NCI-H82 (cell line): Measurements from ENCODE around the gene SCUBE1.

ENCODE experiments used
- DNase-seq: peaks from one replicate; lab custom pipeline; 2025; lab: John Stamatoyannopoulos, UW

The SCUBE1 gene

DNA sequence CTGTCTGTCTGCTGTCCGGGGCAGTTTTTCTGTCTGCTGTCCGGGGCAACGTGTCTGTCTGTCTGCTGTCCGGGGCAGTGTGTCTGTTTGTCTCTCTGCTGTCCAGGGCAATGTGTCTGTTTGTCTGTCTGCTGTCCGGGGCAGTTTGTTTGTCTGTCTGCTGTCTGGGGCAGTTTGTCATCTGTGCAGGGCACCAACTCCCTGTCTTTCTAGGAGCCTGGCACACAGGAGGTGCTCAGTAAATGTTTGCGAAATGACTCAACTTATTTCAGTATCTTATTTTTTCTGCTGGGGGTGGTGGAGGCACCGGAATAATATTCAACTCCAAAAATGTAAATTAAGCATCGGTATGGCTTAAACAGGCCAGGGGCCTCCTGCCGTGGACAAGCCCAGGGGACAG, 144.2 kb downstream of the SCUBE1 start:
- DNase-seq, result no peak

- no peak for DNase-seq
These were observed 145.0 kb downstream of the SCUBE1 start for GRCh38 chr22:43198126-43198525.

- no peak for DNase-seq
These were observed 145.8 kb downstream of the SCUBE1 start for GRCh38 chr22:43197271-43197941.

DNA sequence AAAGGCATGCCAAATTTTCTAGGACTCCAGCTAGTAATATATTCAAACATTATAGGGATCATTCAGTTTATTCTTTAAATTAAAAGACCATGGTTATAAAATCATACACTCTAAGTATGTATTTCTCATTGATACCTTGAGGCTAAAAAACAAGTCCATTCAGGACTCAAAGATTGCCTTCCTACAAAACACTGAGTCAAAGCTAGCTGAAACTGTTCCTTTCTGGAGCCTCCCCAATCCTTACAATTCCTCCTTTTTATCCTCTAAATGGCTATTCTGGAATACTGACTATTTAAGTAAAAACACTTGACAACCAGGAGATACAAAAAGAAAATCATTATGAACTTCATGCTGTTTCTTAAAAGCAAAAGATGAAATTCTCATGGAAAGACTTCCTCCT, 151.3 kb downstream of the SCUBE1 start:
- no peak for DNase-seq

DNA sequence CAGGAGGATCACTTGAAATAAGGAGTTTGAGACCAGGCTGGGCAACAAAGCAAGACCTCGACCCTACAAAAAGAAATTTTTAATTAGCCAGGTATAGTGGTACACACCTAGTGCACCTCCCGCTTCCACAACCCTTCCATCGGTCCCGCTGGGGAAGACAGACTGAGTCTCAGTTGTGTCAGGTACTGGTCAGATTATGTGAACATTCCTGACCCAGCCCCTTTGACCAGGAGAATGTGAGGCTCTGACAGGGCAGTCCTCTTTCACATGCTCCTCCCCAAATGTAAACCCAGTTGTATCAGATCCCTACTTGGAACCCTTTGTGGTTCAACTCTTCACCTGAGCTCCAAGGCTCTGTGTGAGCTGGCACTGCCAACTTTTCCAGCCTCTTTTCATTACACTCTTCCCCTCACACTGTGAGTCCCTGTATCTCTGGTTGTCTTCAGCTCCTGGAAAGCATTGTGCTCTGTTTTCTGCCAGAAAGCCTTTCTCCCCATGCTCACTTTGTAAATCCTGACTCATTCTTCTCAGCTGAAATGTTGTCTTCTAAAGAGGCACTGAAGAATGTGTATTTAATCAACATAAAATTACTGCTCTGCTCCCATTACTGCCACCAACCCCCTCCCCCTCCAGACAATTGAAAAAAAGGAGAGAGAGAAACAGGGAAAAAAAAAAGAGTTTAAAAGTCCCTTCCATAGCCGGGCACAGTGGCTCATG, 154.2 kb downstream of the SCUBE1 start:
- DNase-seq, result no peak

- peak; percentile 96 for DNase-seq
These were observed 155.7 kb downstream of the SCUBE1 start for GRCh38 chr22:43187171-43188099.

DNA sequence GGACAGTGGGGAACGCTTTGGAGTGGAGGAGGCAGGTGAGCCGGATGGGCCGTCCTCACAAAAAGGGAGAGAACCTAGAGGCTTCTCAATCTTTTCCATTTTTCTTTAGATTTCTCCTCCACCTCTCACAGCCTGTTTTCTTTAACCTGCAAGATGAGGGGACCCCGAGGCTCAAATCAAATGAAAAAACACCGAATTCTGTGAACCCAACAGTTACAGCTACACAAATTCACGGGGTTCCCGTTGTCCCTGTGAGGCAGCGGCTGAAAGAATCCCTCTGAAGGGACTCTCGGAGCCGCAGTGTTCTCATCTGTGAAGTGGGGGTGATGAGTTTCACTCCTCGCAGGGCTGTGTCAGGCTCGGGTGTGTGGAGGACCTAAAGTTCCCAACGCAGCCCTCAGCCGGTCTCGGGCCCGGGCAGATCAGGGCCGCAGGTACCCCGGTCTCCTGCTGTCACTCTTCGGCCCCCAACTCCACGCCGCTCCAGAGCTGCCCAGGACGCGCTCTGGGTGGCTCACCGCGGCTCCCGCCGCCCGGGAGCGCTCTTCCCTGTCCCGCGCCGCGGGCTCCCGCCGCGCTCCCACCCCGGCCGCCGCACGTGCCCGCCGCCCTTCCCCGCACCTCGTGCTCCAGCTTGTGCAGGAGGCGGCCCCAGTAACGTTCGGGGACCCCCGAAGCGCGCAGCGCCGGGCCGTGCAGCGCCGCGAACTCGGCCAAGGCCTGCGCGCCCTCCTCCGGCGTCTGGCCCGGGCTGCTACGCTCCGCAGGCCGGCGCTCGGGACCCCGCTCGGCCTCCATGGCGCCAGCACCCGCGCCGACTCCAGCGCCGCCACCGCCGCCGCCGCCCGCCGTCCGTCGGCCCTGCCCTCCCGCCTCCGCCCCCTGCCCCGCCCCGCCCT, 156.7 kb downstream of the SCUBE1 start, which contains the start of gene TTLL12:
Gene TTLL12, minus strand, starts transcription at position 863 of the 899 bp plus-strand sequence. Its CDS starts 65 bp downstream, at position 798.
- peak; percentile 49 for DNase-seq

DNA sequence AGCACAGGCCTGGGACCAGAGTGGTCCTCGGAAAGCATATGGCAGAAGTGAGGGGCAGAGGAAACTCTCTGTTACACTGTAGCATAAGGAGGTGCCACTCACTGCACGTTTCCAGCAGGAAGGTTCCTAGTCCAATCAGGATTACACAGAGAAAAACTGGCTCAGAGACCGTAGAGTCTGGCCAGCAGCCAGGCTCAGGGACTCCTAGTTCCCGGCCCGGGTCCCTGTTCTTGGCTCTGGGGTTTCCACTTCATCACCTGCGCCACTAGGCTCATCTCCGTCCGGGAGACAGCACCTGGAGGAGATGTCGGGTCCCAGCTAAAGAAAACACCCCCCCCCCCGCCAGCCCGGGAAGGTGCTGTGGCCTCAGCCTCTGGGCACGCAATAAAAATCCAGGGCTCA, 157.3 kb downstream of the SCUBE1 start:
- DNase-seq, result peak; percentile 63

DNA sequence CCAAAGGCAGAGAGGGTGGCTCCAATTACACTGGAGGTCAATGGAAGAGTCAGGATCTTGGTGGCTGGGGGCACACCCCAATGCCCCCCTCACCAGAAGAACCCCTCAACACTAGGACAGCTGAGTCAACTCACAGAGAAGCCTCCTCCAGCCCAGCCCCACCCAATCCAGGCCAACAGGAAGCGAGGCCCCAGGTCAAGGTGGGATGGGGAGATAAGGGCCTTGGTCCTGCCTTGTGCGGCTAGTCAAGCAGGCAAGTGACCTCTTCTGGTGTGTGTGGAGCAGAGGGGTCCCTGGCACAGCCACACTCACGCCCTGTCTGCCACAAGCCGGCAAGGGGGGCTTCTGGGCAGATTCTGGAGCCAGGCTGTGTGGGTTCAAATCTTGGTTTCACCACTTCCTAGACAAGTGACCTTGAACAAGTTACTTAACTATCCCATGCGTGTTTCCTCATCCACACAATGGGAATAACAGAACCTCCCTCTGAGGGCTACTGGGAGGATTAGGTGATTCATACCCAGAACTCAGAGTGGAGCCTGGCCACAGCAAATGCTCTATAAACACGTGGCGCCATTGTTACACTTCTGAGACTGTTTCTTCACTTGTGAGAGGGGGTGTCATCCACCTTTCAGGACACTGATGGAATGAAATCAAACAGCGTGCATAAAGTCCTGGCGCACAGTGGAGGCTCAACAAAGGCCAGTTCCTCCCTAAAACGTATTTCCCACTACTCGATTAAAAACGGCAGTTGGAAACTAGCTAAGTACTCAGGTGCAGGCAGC, 159.5 kb downstream of the SCUBE1 start:
- no peak for DNase-seq

GRCh38 chr22:43182726-43183125, 160.4 kb downstream of the SCUBE1 start:
- no peak for DNase-seq

GRCh38 chr22:43182118-43182517, 161.1 kb downstream of the SCUBE1 start:
- no peak for DNase-seq

GRCh38 chr22:43181321-43182076, 161.7 kb downstream of the SCUBE1 start:
- no peak for DNase-seq

- no peak for DNase-seq
These were observed 162.5 kb downstream of the SCUBE1 start for GRCh38 chr22:43180670-43181069.

DNA sequence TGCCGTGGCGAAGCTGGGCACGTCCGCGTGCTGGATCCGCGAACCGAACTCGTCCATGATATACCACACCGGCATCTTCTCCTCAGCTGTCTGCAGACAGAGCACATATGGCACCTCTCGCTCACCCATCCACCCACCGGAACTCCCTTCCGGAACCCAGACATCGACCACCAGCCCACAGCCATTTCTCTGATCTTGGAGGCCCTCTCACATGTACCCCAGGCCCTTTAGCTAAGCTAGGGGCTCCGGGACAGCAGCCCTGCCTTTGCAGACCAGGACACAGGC, 163.3 kb downstream of the SCUBE1 start:
- no peak for DNase-seq

DNA sequence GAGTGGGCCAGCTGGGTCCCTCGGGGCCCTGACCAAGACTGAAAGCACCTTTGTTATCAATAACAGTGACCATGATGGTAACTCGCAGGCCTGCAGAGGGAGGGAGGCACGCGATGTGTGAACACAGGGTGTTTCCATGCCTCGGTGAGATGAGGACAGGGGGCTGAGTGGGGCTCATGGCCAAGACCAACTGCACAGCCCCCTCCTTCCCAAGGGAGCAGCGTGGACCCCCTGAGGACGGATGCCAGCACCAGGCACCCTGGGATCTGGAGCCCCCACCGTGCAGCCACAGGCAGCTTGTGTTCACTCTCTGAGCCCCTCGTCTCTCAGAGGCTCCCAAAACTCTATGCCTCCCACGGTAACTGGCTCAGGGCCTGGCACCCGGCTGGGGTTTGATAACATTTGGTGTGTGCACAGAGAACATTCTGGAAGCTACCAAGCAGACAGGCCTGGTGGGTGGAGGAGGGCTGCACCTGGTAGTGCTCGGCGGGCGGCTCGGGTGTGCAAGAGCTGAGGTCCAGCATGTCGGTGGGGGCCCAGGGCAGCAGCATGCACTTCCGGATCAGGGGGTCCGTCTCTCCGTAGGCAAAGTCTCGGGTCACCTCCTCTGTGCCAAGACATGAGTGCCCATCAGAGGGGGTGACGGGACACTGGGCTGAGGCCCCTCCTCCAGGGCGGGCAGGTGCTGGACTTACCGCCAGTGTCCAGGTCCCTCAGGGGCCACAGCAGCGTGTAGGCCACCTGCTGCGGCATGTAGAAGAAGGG, 163.8 kb downstream of the SCUBE1 start:
- no peak for DNase-seq

DNA sequence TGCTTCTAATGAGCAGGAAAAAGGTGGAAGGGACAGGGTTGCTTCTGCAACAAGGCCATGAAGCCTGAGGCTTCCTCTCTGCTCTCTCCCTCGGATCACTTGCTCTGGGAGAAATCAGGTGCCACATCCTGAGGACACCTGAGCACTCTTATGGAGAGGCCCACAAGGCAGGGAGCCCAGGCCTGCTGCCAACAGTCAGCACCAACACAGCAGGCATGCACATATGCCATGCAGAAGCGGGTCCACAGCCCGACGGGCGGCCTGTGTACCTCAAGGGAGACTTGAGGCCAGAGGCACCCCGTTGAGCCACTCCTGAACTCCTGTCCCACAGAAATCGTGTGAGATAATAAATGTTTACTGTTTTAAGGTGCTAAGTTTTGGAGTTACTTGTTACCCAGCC, 165.7 kb downstream of the SCUBE1 start:
- DNase-seq, result no peak

GRCh38 chr22:43176090-43176489, 167.1 kb downstream of the SCUBE1 start:
- DNase-seq, result no peak

DNA sequence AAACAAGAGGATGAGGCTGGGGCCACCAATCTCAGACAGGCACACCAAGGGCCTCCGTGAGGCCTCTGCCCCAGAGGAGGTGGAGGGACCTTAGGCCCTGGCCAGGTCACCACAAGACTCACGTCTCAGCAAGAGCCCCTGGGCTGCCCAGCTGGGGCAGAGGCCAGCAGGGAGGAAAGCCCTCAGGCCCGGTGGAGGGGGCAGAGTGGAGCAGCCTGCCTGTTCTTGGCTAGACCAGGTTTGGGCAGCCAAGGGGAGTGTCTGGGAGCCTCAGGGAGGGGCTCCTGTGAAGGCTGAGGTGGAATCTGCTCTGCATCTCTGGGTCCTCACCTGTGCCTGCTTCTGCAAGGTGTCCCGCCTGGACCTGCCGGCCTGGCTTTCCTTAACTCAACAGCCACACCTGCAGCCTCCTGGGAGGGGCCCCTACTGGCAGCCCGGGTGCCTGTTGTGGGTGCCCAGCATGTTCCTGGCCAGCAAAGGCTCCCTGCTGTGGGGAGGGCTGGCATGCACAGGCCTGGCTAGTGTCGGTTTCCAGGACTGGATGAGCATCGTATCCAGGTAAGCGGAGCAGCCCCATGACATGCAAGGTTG, 168.1 kb downstream of the SCUBE1 start:
- no peak for DNase-seq
